ENCODE measurements around the gene EFCAB5. TPM values are rescaled to one million over a fixed set of nuclear protein-coding genes. Genes with fewer than 3 reads are reported as not detected.
"Not testable (repeated sequence)": the region's sequence is repeated elsewhere in the genome, so short reads cannot be mapped to it uniquely, and the experiment has no call there.

EFCAB5 gene
- 1 to 10 TPM; 1.3 to 1.6 TPM for total RNA-seq

- intact Hi-C loops (cut with DNase I), result no loop called here
- Histone ChIP-seq H3K4me1 (no peaks in the 10 kb centered on the region), H3K27ac (no peak within 1 kb of the TSS), H3K9me3 (no peaks in the 10 kb centered on the region), H3K27me3 (no peaks in the 10 kb centered on the region), H3K9ac (ENCODE audit: low read depth in 2 of 2, low read length in 2 of 2) (no peak within 1 kb of the TSS), H3K36me3 (no peaks in the 10 kb centered on the region), H3K4me3 (no peak within 1 kb of the TSS)
- TF ChIP-seq CTCF (IDR thresholded peaks at IDR 0.05), result no peak
- no peak for DNase-seq
Measured at GRCh38 chr17:29941334-29941733, at the start of gene EFCAB5. Gene EFCAB5 (plus strand): TSS chr17:29941634. CDS start chr17:29941797, 163 bp downstream.

GRCh38 chr17:29892201-29892600, 49.2 kb upstream of the EFCAB5 start:
- Histone ChIP-seq H3K9me3 (no peaks in the 10 kb centered on the region), H3K9ac (ENCODE audit: low read depth in 2 of 2, low read length in 2 of 2) (no peak overlapping the region), H3K27me3 (no peaks in the 10 kb centered on the region), H3K4me1 (no peaks in the 10 kb centered on the region), H3K36me3 (no peaks in the 10 kb centered on the region), H3K4me3 (no peak overlapping the region), H3K27ac (no peak overlapping the region)
- intact Hi-C loops (cut with DNase I), result no loop called here
- no peak for TF ChIP-seq CTCF (IDR thresholded peaks at IDR 0.05)
- DNase-seq, result no peak

- H3K27me3 ChIP-seq; H3K27ac ChIP-seq; H3K9me3 ChIP-seq; H3K36me3 ChIP-seq; intact Hi-C loops (cut with DNase I); H3K9ac ChIP-seq (ENCODE audit: low read depth in 2 of 2, low read length in 2 of 2); DNase-seq; H3K4me1 ChIP-seq; H3K4me3 ChIP-seq: not testable (repeated sequence)
Measured at GRCh38 chr17:29897136-29897535, 44.3 kb upstream of the EFCAB5 start.

- H3K9ac ChIP-seq (ENCODE audit: low read depth in 2 of 2, low read length in 2 of 2), result no peak overlapping the region
- no peak overlapping the region for H3K27ac ChIP-seq
- no peak for TF ChIP-seq CTCF (IDR thresholded peaks at IDR 0.05)
- no peaks in the 10 kb centered on the region for H3K27me3 ChIP-seq
- no peaks in the 10 kb centered on the region for H3K4me1 ChIP-seq
- H3K36me3 ChIP-seq, result no peaks in the 10 kb centered on the region
- H3K4me3 ChIP-seq, result no peak overlapping the region
- intact Hi-C loops (cut with DNase I), result no loop called here
- no peaks in the 10 kb centered on the region for H3K9me3 ChIP-seq
- DNase-seq, result no peak
Measured at GRCh38 chr17:29903471-29903870, 38.0 kb upstream of the EFCAB5 start.

GRCh38 chr17:29905086-29905878, 36.2 kb upstream of the EFCAB5 start:
- no peaks in the 10 kb centered on the region for H3K4me1 ChIP-seq
- H3K36me3 ChIP-seq, result no peaks in the 10 kb centered on the region
- no peak for TF ChIP-seq CTCF (IDR thresholded peaks at IDR 0.05)
- no peak overlapping the region for H3K9ac ChIP-seq (ENCODE audit: low read depth in 2 of 2, low read length in 2 of 2)
- intact Hi-C loops (cut with DNase I), result no loop called here
- no peak for DNase-seq
- no peaks in the 10 kb centered on the region for H3K27me3 ChIP-seq
- H3K4me3 ChIP-seq, result no peak overlapping the region
- H3K9me3 ChIP-seq, result no peaks in the 10 kb centered on the region
- no peak overlapping the region for H3K27ac ChIP-seq

GRCh38 chr17:29905879-29906167, 35.6 kb upstream of the EFCAB5 start:
- no peak overlapping the region for H3K27ac ChIP-seq
- no peak for TF ChIP-seq CTCF (IDR thresholded peaks at IDR 0.05)
- H3K27me3 ChIP-seq, result no peaks in the 10 kb centered on the region
- intact Hi-C loops (cut with DNase I), result no loop called here
- no peaks in the 10 kb centered on the region for H3K36me3 ChIP-seq
- H3K4me1 ChIP-seq, result no peaks in the 10 kb centered on the region
- no peak overlapping the region for H3K4me3 ChIP-seq
- DNase-seq, result no peak
- no peak overlapping the region for H3K9ac ChIP-seq (ENCODE audit: low read depth in 2 of 2, low read length in 2 of 2)
- H3K9me3 ChIP-seq, result no peaks in the 10 kb centered on the region

Data from colonic mucosa (tissue), 4 donors.